Peyer's patch (tissue), 4 donors: ENCODE results near the gene HDAC4. TPM values are rescaled to one million over a fixed set of nuclear protein-coding genes. Genes with fewer than 3 reads are reported as not detected.

Experiments used
- DNase-seq, 3 donors: peaks; one replicate each; pipeline ENCODE4 v3.0.0-alpha.2; 2017 to 2019
- H3K27ac ChIP-seq, 4 donors: fragments of 200-600 bp; sonication (generic); one replicate each; pipeline ENCODE4 v1.5.1; 2016 to 2019
- H3K27me3 ChIP-seq, 2 donors: fragments of 200-600 bp; sonication (generic); one replicate each; pipeline ENCODE4 v1.5.1; 2019
- H3K36me3 ChIP-seq, 3 donors: fragments of 200-600 bp; sonication (generic); one replicate each; pipeline ENCODE4 v1.5.1; 2016 to 2019
- H3K4me1 ChIP-seq, 4 donors: fragments of 200-600 bp; sonication (generic); one replicate each; pipeline ENCODE4 v1.5.1; 2016 to 2019
- H3K4me3 ChIP-seq, 4 donors: fragments of 200-600 bp; sonication (generic); 1 replicate in 3 of 4; 2 replicates in 1 of 4; pipeline ENCODE4 v1.5.1; 2016 to 2019; ENCODE audit warnings: mild to moderate bottlenecking in 1 of 4
- H3K9me3 ChIP-seq, 4 donors: fragments of 200-600 bp; sonication (generic); one replicate each; pipeline ENCODE4 v1.5.1; 2016 to 2019; ENCODE audit warnings: mild to moderate bottlenecking in 1 of 4
- POLR2A ChIP-seq, 2 donors: fragments of 450-650 bp; IDR thresholded peaks; one replicate each; pipeline ENCODE4 v1.5.1; 2017; ENCODE audit warnings: antibody characterized with exemption in 2 of 2, mild to moderate bottlenecking in 2 of 2, moderate library complexity in 2 of 2
- total RNA-seq, 4 donors: library from RNA; depleted of rRNA; stranded (reverse); fragments of >200 nt; gene quantifications; one replicate each; pipeline ENCODE4 v1.1.0, GENCODE V29; 2016
- TF ChIP-seq, protein P1 (sequence below), 6 experiments: fragments of 450-650 bp in 4 of 6; fragments of 200-600 bp in 2 of 6; sonication (generic) in 1 of 6; IDR thresholded peaks; one replicate each; pipeline ENCODE4 v1.5.1; 2017 to 2019; ENCODE audit warnings: antibody characterized with exemption in 6 of 6, mild to moderate bottlenecking in 3 of 6, moderate library complexity in 1 of 6

Gene HDAC4
- total RNA-seq, 4 donors from 2014 or later, result 28.9 to 198 (median 102) TPM

DNA sequence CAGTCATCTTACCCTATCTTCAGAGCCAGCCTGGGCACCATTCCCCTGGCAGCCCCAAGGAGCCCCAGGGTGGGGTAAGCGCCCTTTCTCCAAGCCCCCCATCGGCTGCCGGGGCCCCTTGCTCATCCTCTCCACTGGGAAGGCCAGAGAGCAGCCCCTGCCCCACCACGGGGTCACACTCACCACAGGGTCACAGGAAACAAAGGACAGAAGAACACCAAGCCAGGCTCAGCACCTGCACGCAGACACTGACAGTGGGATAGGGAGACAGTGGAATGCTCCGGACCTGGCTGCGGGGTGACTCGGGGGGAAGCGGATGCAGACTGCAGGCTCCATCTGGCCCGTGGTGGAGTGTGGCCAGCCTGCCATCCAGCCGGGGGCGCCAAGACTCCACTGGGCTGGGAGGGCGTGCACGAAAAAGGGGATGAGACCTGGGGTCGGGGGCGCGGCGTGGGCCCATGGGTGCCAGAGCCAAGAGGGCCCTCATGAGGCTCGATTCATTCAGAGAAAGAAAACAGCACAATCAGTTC, 21.1 kb downstream of the HDAC4 start:
- Histone ChIP-seq H3K27me3 (no peaks in the 10 kb centered on the region), H3K9me3 (no peaks in the 10 kb centered on the region), H3K4me1 (no peaks in the 10 kb centered on the region), H3K4me3 (no peak overlapping the region), H3K36me3 (no peaks in the 10 kb centered on the region), H3K27ac (no peak overlapping the region)
- no peak for TF ChIP-seq POLR2A (IDR thresholded peaks at IDR 0.05)
- TF ChIP-seq, protein P1, sequence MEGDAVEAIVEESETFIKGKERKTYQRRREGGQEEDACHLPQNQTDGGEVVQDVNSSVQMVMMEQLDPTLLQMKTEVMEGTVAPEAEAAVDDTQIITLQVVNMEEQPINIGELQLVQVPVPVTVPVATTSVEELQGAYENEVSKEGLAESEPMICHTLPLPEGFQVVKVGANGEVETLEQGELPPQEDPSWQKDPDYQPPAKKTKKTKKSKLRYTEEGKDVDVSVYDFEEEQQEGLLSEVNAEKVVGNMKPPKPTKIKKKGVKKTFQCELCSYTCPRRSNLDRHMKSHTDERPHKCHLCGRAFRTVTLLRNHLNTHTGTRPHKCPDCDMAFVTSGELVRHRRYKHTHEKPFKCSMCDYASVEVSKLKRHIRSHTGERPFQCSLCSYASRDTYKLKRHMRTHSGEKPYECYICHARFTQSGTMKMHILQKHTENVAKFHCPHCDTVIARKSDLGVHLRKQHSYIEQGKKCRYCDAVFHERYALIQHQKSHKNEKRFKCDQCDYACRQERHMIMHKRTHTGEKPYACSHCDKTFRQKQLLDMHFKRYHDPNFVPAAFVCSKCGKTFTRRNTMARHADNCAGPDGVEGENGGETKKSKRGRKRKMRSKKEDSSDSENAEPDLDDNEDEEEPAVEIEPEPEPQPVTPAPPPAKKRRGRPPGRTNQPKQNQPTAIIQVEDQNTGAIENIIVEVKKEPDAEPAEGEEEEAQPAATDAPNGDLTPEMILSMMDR (IDR thresholded peaks at IDR 0.05), result no peak
- peak in 2 of 3 donors; percentile 42 to 46 for DNase-seq

DNA sequence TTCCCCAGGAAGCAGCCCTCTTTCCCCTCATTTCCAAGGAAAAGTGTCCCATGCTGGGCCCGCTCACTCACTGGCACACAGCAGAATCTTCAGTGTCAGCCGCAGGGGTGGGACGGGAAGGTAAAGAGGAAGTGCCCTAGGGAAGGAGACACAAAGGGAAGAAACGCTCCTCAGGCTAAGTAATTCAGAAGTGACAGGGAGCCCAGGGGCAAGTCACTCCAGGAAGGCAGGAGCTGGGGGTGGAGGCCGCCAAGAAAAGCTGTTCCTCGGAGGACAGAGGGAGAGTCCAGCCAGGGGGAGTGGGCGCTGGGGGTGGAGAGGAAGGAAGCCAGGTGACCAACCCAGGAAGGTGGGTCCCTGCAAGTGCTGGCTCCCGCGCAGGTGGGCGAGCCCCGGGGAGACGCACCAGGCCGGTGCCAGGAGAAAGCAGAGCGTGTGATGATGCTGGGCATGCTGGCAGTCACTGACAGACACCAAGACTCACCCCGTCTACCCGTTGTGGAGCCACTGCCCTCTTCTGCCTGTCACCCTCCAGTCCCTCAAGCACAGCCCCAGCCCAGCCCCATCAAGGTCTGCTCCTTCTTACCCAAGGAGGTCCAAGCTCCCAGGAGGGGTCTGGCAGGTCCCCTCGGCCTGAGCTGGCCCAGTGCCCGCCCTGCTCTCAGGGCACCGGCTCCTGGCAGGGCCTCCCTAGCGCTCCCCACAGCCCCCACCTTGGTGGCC, 21.7 kb downstream of the HDAC4 start:
- H3K4me3 ChIP-seq, result no peak overlapping the region
- TF ChIP-seq, protein P1 (IDR thresholded peaks at IDR 0.05), result no peak
- TF ChIP-seq POLR2A (IDR thresholded peaks at IDR 0.05), result no peak
- no peaks in the 10 kb centered on the region for H3K36me3 ChIP-seq
- no peaks in the 10 kb centered on the region for H3K4me1 ChIP-seq
- H3K9me3 ChIP-seq, result no peaks in the 10 kb centered on the region
- peak in 2 of 3 donors; percentile 37 to 44 for DNase-seq
- H3K27me3 ChIP-seq, result no peaks in the 10 kb centered on the region
- no peak overlapping the region for H3K27ac ChIP-seq

GRCh38 chr2:239378021-239378917, 22.6 kb downstream of the HDAC4 start:
- Histone ChIP-seq H3K27ac (no peak overlapping the region), H3K9me3 (no peaks in the 10 kb centered on the region), H3K27me3 (no peaks in the 10 kb centered on the region), H3K4me3 (no peak overlapping the region), H3K4me1 (no peaks in the 10 kb centered on the region), H3K36me3 (no peaks in the 10 kb centered on the region)
- peak in 2 of 3 donors; percentile 31 to 44 for DNase-seq
- TF ChIP-seq POLR2A (IDR thresholded peaks at IDR 0.05), result no peak
- TF ChIP-seq, protein P1 (IDR thresholded peaks at IDR 0.05), result no peak

DNA sequence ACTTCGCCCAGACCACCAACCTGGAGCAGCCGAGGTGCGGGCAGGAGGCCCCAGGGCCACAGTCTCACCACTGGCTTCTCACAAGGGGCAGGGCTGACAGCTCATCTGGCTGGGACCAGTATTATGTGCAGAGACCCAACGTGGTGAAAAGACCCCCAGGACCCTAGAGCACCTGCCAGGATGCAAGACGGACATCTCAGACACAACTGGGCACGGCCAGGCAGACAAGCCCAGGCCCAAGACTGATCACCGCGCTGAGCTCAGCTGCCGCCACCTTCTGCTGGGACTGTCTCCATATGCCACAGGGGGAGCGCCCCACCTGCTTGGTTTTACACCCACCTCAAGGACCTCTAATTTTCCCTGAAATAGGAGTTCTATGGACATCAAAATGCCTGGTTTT, 23.2 kb downstream of the HDAC4 start:
- Histone ChIP-seq H3K27me3 (no peaks in the 10 kb centered on the region), H3K27ac (no peak overlapping the region), H3K36me3 (no peaks in the 10 kb centered on the region), H3K9me3 (no peaks in the 10 kb centered on the region), H3K4me1 (no peaks in the 10 kb centered on the region), H3K4me3 (no peak overlapping the region)
- peak in 2 of 3 donors; percentile 23 to 41 for DNase-seq
- TF ChIP-seq POLR2A (IDR thresholded peaks at IDR 0.05), result no peak
- TF ChIP-seq, protein P1 (IDR thresholded peaks at IDR 0.05), result no peak

DNA sequence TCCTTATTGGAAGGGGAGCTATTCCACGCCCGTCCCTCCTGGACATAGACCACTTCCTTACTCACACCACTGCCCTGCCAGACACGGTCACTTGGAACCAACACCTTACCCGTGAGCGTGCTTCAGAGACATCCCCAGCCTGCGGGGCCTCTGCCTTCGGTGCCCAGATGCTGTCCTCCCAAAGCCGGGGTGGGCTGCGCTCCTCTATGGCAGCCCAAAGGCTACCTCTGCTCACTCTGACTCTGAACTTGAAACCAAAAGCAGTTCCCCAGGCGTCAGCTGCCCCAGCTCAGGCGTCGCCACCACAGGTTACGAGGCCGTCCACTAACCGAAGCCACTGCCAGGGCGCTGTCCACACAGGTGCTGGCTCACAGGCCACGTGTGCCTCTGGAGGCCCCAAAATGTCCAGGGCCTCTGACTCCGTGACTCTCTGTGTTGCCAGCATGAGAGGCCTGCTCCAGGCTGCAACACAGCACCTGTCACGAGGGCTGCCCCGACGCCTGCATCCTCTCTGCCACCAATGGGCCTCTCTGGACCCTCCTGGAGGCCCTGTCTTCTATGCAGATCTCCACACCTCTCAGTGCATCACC, 23.8 kb downstream of the HDAC4 start:
- TF ChIP-seq POLR2A (IDR thresholded peaks at IDR 0.05), result no peak
- TF ChIP-seq, protein P1 (IDR thresholded peaks at IDR 0.05), result no peak
- Histone ChIP-seq H3K27me3 (no peaks in the 10 kb centered on the region), H3K36me3 (no peaks in the 10 kb centered on the region), H3K9me3 (no peaks in the 10 kb centered on the region), H3K4me3 (no peak overlapping the region), H3K27ac (no peak overlapping the region), H3K4me1 (no peaks in the 10 kb centered on the region)
- peak in 2 of 3 donors; percentile 39 to 41 for DNase-seq
